Measurements from ENCODE around the gene HERC3.
A peak's percentile ranks its signal among the peaks of the same experiment; 100 is the strongest.

Gene HERC3

GRCh38 chr4:88591787-88592599 lies at the start of gene HERC3:
HERC3 (plus strand) TSS chr4:88592480; CDS start chr4:88605824, 13,344 bp downstream.
- peak; percentile 91 to 93 for DNase-seq

DNA sequence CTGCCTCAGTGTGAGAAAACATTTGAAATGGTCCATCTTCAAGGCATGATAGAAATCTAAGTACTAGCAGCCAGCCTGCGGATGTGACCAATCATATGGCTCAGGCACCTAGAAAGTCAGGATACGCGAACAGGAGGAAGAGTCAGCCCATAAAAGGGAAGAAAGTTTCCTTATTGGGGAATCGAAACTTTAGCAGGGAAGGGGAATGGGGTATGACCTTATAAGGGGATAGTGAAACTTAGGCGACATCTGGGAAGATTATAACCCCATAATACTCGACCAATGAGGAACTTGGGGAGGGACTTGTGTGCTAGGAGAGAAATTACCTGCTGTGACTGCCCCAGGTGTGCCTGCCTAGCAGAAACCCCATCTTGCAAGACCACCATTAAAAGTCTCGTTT lies 42.5 kb upstream of the HERC3 start:
- DNase-seq = no peak

- no peak for DNase-seq
Observed at GRCh38 chr4:88567591-88567990, 24.7 kb upstream of the HERC3 start.

DNA sequence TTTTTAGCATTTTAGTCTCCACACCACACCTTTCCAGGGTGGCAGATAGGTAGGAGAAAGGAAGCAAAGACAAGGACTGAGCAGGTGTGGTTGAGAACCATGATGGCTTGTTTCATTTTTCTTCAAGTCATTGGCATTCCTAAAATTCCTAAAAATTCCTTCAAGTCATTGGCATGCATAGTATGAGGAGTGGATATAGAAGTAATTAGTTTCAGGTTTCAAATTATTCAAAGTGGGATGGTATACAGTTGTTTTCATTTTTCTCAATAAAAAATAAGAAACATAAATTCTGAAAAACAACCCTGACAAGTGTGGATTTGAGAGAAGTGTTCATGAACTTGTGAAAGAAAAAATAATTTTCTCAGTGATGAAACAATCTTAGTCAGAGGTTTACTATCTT lies 22.3 kb upstream of the HERC3 start:
- DNase-seq = no peak

DNA sequence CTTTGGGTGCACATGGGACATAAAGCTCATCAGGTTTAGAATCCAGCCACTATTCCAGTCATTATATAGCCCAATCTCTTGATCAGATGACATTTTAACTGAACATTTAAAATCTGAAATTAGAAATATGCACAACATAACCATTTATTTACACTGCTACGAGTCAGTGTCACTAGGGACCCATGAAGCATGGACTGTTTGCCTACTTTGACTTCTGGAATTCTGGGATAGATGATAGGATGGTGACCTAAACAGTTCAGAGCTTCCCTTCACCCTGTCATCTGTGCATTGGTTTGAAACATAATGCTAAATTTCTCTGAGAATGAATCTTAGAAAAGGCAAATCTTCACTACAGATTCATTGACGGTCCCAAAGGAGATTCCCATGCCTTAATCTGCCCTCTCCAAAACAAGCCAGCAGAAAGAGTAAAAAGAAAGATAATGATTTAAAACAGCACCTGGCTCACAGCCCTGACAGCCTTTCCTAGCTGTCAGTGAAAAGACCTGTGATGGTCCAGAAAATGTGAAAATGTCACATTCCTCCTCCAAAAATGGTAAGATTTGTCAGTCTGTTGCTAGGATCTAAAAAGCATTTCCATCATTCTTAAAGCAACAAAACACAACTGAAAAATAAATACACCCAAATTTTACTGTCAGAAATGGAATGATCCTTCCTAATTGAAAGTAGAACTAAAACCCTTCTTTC lies 18.9 kb upstream of the HERC3 start:
- DNase-seq = no peak

GRCh38 chr4:88573995-88574394 lies 18.3 kb upstream of the HERC3 start:
- no peak for DNase-seq

DNA sequence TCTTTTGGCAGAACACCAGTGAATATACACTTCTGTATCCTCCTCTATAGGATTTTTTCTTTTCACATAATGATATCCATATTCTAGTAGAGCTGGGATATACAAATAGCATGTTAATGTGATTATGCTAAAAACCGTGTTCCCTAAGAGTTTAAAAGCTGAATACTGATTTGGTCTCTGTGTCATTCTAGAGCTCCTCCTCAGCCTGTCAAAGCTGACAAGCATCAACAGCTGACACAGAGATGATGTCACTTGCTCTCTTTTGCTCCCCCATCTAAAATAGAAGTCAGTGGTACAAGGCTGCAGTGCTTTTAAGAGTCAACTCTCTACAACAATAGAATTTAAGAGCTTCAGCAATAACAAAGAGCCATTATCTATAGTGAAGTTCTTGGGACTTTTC lies 17.1 kb upstream of the HERC3 start:
- no peak for DNase-seq

- no peak for DNase-seq
Observed at GRCh38 chr4:88582493-88582892, 9.8 kb upstream of the HERC3 start.

GRCh38 chr4:88583631-88584470 lies 8.4 kb upstream of the HERC3 start:
- DNase-seq = no peak

- no peak for DNase-seq
Observed at GRCh38 chr4:88584471-88584900, 7.8 kb upstream of the HERC3 start.

- DNase-seq = no peak
Observed at GRCh38 chr4:88585917-88586316, 6.4 kb upstream of the HERC3 start.

DNA sequence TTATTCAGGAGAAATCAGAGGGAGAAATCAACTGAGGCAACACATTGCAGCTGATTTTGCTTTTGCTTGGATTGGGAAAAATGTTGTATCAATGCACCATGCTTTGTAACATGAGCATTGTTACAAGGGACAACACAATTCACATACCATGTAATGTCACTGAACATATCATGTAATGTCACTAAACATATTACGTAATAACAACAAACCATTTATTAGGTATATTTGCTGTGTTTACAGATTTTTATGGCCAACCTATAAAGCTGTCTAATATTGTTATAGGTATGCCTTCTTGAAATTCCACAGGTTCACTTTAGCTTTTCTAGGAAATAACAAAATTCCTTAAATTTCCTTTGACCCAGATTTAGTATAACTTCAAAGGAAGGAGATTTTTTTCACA lies 5.0 kb upstream of the HERC3 start:
- no peak for DNase-seq

DNA sequence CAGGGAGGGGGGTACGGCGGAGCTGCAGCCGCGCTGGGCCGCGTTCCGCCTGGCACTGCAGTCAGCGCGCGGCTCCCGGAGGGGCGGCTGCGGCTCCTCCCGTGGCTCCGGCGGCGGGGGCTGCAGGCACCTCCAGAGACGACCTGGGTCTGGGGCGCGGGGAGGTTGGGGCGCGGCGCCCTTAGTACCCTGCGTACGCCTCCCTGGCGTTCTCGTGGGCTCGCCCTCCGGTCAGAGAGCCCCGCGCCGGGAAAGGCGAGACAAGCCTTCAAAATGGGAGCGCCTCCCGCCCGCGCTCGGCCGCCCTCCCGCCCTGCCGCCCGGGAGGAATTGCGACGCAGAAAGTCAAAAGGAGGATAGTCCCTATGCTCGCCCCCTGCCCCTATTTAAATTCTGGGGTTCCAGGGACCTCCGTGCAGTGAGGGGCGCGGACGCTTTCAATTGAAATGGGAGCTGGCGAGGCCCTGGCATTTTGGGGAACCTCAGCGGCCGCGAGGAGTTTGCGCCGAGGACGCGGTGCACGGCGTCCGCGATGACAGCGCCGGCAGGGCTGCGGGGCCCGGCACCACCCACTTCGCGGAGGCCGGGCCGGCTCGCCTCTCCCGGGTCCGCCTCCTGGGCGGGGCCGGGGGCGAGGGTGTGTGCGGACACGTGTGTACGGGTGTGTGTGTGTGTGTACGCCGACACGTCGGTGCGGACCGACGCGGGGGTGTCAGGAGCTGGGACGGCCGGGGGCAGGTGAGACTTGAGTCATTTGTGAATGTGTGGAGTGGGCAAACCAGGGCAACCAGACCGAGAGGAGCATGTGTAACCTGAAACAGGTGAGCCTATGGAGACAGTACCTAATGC lies 544 bp downstream of the HERC3 start:
- DNase-seq = peak; percentile 91 to 93

DNA sequence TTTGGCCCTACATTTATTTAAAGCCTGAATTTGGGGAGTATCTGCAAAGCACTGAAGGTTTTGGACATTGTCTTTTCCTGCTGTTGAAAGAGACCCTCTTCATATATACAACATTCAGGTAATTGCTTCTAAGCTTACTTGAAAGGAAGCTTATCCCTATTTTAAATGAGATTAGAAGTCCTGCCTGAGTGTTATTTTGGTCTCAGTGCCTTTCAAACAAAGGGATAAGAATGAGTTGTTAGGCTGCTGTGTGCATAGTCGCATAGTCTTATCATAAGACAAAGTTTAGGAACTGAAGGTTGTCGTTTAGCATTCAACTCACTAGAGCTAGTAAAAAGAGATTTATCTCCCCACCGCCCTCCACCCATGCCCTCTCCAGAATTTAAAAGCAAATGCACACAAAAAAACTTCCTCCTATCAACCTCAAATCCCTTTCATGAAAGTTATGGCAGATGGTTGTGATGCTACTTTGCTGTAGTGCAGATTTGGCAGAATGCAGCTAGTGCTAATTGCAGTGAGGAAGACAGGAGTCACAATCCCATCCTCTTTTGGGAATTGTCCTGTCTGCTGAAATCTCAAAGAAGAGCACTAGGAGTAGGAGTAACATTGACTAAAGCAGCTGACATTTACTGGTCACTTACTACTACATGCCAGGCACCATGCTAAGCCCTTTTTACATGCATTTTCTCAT lies 5.8 kb downstream of the HERC3 start:
- no peak for DNase-seq

- no peak for DNase-seq
Observed at GRCh38 chr4:88599298-88599697, 7.0 kb downstream of the HERC3 start.

GRCh38 chr4:88599714-88600113 lies 7.4 kb downstream of the HERC3 start:
- no peak for DNase-seq

- DNase-seq = no peak
Observed at GRCh38 chr4:88600176-88600838, 8.0 kb downstream of the HERC3 start.

- DNase-seq = no peak
Observed at GRCh38 chr4:88604978-88605678, 12.8 kb downstream of the HERC3 start.

GRCh38 chr4:88605736-88606135 lies 13.5 kb downstream of the HERC3 start:
- DNase-seq = no peak

- DNase-seq = no peak
Observed at GRCh38 chr4:88606832-88607231, 14.6 kb downstream of the HERC3 start.

DNA sequence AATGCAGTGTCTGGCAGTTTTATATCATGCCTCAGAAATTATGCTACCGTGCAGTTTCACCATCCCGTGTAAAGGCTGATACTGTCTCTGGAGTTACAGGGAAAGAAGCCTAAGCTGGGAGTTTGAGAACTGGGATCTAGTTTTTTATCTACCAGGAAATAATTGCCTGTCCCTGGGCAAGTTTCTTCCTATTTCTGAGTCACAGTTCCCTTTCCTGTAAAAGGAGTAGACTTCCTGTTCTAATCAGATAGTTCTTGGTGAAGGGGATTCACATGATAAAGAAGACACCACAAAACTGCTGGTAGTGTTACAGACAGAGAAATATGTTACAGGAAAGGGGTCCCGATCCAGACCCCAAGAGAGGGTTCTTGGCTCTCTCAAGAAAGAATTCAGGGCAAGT lies 17.1 kb downstream of the HERC3 start:
- DNase-seq = no peak
